ENCODE data around the gene EYA3.

DNA sequence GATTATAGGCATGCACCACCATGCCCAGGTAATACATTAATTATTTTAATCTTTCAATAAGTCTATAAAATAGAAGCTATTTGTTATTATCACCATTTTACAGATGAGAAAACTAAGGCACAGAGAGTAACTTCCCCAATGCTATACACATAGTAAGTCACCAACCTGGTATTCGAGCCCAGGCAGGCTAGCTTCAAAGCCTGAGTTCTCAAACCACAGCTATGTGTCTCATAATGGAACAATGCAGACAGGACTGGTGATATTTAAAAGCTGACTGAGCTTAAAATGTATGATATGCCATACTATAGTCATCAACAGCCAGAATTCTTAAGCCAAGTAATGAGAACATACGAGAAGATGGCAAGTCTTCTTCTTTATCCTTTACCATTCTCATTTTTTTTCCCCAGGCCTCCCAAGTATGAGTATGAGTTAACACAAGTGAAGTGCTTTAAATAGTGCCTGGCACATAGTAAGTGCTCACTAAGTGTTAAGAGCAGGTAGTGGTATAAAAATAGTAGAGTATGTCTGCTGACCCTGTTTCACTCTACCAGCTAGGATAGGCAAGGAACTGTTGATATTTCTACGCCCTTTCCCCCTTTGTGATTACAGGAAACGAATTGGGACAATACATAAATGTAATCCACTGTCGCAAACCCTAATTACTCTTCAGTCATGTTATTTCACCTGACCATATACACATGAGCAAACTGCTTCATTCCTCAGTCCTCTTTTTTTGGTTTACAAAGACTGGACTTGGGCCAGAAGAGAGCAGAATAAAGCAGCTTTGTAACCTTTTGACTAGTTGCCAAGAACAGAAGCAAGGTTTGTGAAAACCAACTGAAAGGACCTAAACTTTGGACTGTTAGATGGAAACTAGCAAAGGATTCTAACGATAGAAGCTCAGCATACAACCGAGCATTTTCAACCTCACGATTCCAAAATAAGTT is 9.5 kb downstream of the EYA3 start:
- TF ChIP-seq, protein P1, sequence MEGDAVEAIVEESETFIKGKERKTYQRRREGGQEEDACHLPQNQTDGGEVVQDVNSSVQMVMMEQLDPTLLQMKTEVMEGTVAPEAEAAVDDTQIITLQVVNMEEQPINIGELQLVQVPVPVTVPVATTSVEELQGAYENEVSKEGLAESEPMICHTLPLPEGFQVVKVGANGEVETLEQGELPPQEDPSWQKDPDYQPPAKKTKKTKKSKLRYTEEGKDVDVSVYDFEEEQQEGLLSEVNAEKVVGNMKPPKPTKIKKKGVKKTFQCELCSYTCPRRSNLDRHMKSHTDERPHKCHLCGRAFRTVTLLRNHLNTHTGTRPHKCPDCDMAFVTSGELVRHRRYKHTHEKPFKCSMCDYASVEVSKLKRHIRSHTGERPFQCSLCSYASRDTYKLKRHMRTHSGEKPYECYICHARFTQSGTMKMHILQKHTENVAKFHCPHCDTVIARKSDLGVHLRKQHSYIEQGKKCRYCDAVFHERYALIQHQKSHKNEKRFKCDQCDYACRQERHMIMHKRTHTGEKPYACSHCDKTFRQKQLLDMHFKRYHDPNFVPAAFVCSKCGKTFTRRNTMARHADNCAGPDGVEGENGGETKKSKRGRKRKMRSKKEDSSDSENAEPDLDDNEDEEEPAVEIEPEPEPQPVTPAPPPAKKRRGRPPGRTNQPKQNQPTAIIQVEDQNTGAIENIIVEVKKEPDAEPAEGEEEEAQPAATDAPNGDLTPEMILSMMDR (IDR thresholded peaks at IDR 0.05; ENCODE audit: low read length), result no peak
- TF ChIP-seq EZH2phosphoT487 (IDR thresholded peaks at IDR 0.05; ENCODE audit: low read length), result no peak
- TF ChIP-seq EZH2 (optimal IDR thresholded peaks at IDR 0.05; ENCODE audit: low read depth, low read length), result no peak

All from MM.1S (cell line).